Mucosa of stomach (tissue), 1 donor: ENCODE data around the gene IKZF5.
A peak's percentile ranks its signal among the peaks of the same experiment; 100 is the strongest.

Experiments
- H3K27me3 ChIP-seq: one replicate; pipeline ENCODE4 v1.7.0; 2013; ENCODE audit warnings: mild to moderate bottlenecking, low read length; ENCODE audit not compliant: control insufficient read depth, insufficient read depth
- H3K36me3 ChIP-seq: one replicate; pipeline ENCODE4 v1.7.0; 2013; ENCODE audit warnings: low read length; ENCODE audit not compliant: control insufficient read depth, insufficient read depth
- H3K4me1 ChIP-seq: one replicate; pipeline ENCODE4 v1.7.0; 2013; ENCODE audit warnings: mild to moderate bottlenecking, low read length; ENCODE audit not compliant: control insufficient read depth, insufficient read depth
- H3K4me3 ChIP-seq: one replicate; pipeline ENCODE4 v1.7.0; 2013; ENCODE audit warnings: low read length
- H3K9ac ChIP-seq: one replicate; pipeline ENCODE4 v1.7.0; 2013; ENCODE audit warnings: mild to moderate bottlenecking, low read length, moderate library complexity
- H3K9me3 ChIP-seq: one replicate; pipeline ENCODE4 v1.7.0; 2013; ENCODE audit warnings: mild to moderate bottlenecking, low read length, moderate library complexity; ENCODE audit not compliant: control insufficient read depth
- donor health status: Pancreatic carcinoma.

Gene IKZF5, protein sequence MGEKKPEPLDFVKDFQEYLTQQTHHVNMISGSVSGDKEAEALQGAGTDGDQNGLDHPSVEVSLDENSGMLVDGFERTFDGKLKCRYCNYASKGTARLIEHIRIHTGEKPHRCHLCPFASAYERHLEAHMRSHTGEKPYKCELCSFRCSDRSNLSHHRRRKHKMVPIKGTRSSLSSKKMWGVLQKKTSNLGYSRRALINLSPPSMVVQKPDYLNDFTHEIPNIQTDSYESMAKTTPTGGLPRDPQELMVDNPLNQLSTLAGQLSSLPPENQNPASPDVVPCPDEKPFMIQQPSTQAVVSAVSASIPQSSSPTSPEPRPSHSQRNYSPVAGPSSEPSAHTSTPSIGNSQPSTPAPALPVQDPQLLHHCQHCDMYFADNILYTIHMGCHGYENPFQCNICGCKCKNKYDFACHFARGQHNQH

DNA sequence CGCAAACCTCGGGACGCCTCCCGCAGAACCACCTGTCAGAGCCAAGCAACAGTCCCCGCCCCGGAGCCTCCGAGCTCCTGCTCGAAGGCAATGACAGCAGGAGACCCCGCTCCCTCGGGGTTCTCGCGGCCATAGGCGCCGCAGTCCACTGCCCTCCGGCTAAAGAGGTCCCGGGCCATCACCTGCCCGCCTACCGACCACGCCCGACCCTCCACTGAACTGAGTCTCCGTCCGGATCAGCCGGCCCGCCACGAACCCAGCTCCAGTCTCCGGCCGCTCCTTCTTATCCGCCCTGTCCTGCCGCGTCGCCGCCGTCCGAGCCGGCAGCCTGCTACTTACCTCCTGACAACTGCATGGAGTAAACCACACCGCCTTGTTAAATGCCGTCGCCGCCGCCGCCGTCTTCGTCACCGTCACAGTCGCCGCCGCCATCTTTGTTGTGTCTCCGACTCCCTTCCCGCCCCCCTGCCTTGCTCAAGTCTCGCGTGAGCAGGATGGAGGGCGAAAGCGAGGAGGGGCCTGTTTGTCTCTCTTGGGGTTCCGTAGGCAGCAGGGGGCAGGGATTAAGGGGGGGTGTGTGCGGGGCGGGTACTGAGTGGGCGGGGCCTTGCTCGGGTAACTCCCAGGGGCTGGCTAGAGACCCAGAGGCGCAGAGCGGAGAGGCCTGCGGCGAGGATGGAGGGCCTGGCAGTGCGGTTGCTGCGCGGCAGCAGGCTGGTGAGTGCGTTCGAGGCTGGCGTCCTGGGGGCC, at the start of gene IKZF5, which contains the start of gene ACADSB:
TSS of gene IKZF5 (minus strand) at position 441 of the 750 bp plus-strand sequence. CDS start 10,170 bp downstream, outside the sequence.
TSS of gene ACADSB (plus strand) at position 652 of the 750 bp plus-strand sequence. CDS start at position 676, 24 bp downstream.
- Histone ChIP-seq H3K9me3 (no peaks in the 10 kb centered on the region), H3K4me3 (peak within 1 kb of the TSS; percentile 84), H3K9ac (peak within 1 kb of the TSS; percentile 97), H3K36me3 (no peaks in the 10 kb centered on the region), H3K27me3 (no peaks in the 10 kb centered on the region), H3K4me1 (peaks cover 7% of the 10 kb centered on the region)

DNA sequence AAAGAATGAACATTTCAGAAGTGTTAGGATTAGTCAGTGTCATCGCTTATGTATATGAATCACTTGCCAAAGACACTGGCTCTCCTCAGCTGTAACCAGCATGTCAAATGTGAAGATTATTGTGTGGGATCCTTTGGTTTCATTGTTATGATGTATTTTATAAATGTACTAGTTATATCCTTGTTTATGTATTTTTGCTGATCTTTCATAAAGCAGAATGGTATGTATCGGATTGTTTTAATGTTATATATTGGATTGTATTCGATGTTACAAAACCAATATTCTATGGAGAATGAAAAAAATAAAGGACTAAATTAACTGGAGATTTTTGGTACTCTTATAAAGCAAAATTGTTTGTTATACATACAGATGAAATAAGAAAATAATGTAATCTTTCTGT, 49.4 kb upstream of the IKZF5 start:
- no peaks in the 10 kb centered on the region for H3K36me3 ChIP-seq
- H3K9me3 ChIP-seq, result no peaks in the 10 kb centered on the region
- no peaks in the 10 kb centered on the region for H3K4me1 ChIP-seq
- H3K9ac ChIP-seq, result no peak overlapping the region
- no peak overlapping the region for H3K4me3 ChIP-seq
- no peaks in the 10 kb centered on the region for H3K27me3 ChIP-seq

DNA sequence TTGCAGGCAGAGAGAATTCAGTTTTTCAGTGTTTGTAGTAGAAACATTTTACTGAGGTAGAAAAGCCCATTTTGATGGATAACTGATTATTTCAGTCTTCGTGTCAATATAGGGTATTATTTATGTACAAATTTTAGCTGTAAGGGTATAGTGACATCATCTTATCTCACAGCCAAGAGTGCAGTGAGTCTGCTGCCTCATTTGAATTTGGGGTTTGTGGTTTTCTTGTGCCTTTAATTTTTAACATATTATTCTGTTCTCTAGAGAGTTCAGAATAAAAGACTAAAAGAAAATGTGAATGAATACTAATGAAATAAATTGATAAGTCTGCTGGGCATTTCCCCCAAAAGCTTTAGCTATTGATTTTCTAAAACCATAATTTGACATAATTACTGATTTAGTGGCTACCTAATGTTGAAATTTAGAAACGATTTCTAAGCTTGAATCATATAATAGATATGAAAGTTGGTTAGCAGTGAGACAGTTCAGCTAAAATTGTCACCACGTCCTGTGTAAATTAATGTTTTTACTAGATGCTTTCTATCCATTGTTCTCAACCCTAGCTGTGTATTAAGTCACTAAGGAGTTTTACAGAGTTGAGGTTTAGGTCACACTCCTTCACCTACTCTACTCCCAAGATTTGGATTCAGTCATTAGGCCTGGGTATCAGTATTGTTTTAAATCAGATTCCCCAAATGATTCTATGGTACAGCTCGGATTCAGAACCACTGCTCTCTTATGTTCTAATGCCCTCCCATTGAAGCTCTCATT, 37.6 kb upstream of the IKZF5 start:
- H3K4me3 ChIP-seq, result no peak overlapping the region
- no peaks in the 10 kb centered on the region for H3K36me3 ChIP-seq
- H3K27me3 ChIP-seq, result no peaks in the 10 kb centered on the region
- no peak overlapping the region for H3K9ac ChIP-seq
- no peaks in the 10 kb centered on the region for H3K9me3 ChIP-seq
- no peaks in the 10 kb centered on the region for H3K4me1 ChIP-seq

DNA sequence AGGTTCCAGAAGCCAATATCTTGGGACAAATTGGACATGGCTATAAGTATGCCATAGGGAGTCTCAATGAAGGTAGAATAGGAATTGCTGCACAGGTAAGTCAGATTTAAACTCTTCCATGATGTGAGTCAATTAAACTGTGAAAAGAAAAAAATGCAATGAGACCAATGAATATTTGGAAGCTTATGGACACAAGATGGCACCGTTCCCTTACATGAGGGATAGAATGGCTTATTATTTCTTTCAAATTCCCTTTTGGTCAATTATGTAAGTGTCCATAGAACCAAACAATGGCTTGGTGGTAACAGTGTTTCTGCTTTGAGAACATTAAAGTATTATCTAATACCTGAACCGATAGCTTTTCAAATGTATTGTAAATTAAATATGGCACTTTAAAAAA, 35.8 kb upstream of the IKZF5 start:
- H3K27me3 ChIP-seq, result no peaks in the 10 kb centered on the region
- H3K4me1 ChIP-seq, result no peaks in the 10 kb centered on the region
- H3K4me3 ChIP-seq, result no peak overlapping the region
- no peaks in the 10 kb centered on the region for H3K9me3 ChIP-seq
- no peaks in the 10 kb centered on the region for H3K36me3 ChIP-seq
- H3K9ac ChIP-seq, result no peak overlapping the region

DNA sequence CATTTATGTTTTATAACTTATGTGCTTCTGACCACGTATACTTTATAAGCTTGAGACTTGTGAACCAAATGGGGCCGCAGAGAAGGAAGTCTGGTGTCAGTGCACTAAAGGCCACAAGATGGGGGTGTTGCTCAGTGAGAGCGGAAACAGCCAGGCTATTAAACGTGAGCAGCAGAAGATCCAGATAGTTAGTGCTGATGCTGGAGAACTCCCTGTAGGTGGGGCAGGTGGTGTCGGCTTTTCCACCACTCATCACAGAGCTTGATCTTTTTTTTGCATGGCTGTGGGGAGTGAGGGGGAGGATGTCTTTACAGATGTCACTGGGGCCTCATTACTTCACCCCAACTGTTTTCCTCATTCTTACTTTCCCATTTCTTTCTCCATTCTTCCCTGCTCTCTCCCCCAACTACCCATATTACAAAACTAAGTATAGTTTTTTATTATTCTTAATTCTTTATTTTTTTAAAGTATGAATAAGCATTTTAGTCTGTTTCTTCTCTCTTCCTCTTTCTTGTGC, 34.9 kb upstream of the IKZF5 start:
- Histone ChIP-seq H3K4me3 (no peak overlapping the region), H3K27me3 (no peaks in the 10 kb centered on the region), H3K9ac (no peak overlapping the region), H3K36me3 (no peaks in the 10 kb centered on the region), H3K9me3 (no peaks in the 10 kb centered on the region), H3K4me1 (no peaks in the 10 kb centered on the region)

DNA sequence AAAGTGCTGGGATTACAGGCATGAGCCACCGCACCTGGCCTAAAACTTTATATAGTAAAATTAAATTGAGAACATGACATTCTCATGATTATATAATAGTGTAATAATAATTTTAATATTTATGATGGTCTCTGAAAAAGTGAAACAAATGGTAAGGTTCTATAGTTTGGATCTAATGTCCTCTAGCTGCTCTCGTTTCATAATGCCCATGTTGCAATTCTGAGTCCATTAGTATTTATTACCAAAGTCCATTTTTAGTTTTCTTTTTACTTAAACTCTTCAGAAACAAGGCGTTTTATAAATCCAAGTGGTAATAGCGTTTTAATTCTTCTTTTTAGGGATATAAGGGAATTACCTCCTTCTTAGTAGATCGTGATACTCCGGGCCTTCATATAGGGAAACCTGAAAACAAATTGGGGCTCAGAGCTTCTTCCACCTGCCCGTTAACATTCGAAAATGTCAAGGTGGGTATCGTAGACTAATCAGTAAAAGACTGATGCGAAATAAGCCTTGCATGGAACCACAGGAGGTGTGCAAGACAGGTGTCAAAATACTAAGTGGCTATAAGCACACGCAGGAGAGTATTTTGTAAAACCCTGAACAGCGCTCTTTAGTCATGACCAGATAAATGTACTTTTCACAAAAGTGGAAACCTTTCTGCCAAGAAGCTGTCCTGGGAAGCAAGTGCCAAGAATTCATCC, 34.3 kb upstream of the IKZF5 start:
- Histone ChIP-seq H3K4me1 (no peaks in the 10 kb centered on the region), H3K36me3 (no peaks in the 10 kb centered on the region), H3K27me3 (no peaks in the 10 kb centered on the region), H3K9ac (no peak overlapping the region), H3K9me3 (no peaks in the 10 kb centered on the region), H3K4me3 (no peak overlapping the region)

DNA sequence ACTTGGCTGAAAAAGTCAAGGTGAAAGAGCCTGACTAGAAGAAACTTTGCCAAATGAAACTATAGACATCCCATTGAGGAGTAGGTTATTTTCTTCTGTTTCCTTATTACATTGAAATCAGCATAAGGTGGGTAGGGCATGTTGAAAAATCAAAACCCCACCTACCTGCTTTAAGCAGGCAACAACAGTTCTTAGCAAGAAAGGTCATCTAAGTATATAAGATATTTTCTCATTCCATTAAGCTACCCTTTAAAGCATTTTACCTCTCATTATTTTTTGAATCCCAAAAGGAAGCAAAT, 31.0 kb upstream of the IKZF5 start:
- no peaks in the 10 kb centered on the region for H3K4me1 ChIP-seq
- no peaks in the 10 kb centered on the region for H3K36me3 ChIP-seq
- no peak overlapping the region for H3K9ac ChIP-seq
- no peaks in the 10 kb centered on the region for H3K9me3 ChIP-seq
- no peak overlapping the region for H3K4me3 ChIP-seq
- no peaks in the 10 kb centered on the region for H3K27me3 ChIP-seq

DNA sequence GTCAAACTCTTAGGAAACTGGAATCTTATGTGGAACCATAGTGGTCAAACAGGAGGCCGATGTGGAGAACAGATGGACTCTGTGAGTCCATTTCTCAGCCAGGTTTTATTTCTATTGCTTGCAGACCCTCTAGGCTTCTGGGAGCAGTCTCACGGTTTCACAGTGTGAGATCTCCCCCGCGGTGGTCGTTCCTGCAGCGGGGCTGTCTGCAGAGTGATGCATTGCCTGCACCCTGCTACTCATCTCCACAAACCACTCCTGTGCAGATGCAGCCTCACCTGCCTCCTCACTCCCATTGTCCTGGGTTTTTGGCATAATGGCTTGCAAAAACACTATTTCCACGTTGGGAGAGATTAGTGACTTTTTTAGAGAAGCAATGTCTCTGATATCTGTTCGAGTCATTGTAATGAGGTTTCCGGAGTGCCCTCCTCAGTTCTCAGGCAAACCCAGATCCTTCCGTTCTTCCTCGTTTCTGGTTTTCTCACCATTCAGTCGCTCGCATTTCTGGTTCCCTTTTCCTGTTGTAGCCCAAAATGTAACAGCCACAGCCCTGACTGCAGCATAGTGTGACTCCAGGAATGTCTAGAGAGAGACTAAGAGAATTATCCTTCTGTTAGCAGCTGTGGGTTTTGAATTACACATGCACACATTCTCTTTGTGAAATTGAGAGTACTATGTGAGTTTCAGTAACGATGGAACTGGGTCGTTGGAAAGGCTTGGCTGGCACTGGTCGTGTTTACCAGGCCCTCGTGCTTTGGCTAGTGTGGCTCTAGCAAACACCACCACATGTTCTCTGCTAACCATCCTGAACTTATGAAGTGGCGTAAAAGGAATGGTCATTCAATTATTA, 30.4 kb upstream of the IKZF5 start:
- H3K9me3 ChIP-seq, result no peaks in the 10 kb centered on the region
- no peaks in the 10 kb centered on the region for H3K27me3 ChIP-seq
- H3K9ac ChIP-seq, result no peak overlapping the region
- no peak overlapping the region for H3K4me3 ChIP-seq
- H3K36me3 ChIP-seq, result no peaks in the 10 kb centered on the region
- no peaks in the 10 kb centered on the region for H3K4me1 ChIP-seq

DNA sequence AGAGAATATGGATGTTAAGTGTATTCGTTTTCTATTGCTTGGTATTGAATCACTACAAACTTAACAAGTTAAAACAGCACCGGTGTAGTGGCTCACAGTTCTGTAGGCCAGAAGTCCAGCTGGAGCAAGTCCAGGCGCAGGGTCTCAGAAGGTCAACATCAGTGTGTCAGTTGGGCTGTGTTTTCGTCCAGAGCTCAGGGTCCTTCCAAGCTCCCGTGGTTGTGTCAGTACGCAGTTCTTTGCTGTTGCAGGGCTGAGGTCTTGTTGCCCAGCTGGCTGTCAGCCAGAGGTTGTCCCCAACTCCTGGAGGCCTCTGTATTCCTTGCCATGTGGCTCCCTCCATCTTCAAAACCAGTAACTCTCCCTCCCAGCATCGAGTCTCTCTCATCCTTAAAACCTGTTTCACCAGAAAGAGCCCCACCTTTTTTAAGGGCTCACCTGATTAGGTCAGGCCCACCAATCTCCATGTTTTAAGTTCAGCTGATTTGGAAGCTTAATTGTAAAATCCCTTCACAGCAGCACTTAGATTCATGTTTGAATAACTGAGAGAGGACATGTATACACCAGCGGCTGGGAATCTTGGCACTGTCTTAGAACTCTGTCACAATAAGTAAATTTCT, 27.0 kb upstream of the IKZF5 start:
- Histone ChIP-seq H3K9me3 (no peaks in the 10 kb centered on the region), H3K9ac (no peak overlapping the region), H3K4me3 (no peak overlapping the region), H3K36me3 (no peaks in the 10 kb centered on the region), H3K27me3 (no peaks in the 10 kb centered on the region), H3K4me1 (no peaks in the 10 kb centered on the region)

DNA sequence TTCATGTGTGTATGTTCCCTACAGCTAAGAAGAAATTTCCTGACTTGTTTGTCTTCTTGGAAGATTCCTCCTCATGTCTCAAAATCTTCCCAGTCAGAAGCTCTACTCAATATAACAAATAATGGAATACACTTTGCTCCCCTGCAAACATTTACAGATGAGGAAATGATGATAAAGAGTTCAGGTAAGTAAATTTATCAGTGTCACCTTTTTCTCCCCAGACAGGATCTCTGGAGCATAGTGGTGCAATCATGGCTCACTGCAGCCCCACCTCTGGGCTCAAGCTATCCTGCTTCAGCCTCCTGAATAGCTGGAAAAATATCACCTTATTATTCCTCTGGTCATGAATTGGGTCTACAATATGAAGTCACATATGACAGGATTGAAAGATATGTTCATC, 25.7 kb upstream of the IKZF5 start:
- Histone ChIP-seq H3K4me3 (no peak overlapping the region), H3K9me3 (no peaks in the 10 kb centered on the region), H3K36me3 (no peaks in the 10 kb centered on the region), H3K9ac (no peak overlapping the region), H3K27me3 (no peaks in the 10 kb centered on the region), H3K4me1 (no peaks in the 10 kb centered on the region)
